IMR-90 (cell line): ENCODE data around the gene CRACDL. TPM values are rescaled to one million over a fixed set of nuclear protein-coding genes. Genes with fewer than 3 reads are reported as not detected.

Source experiments
- ATAC-seq: fragments of 200-7000 bp; cut with Tn5 transposase; 2 replicates; pipeline ENCODE4 v1.9.1; 2020; ENCODE audit warnings: low read depth, mild to moderate bottlenecking, moderate library complexity
- BruUV-seq: library from RNA; stranded (reverse); fragments of 400-500 nt; replicated peaks from 2 replicates; lab custom pipeline; 2021; lab: Mats Ljungman, UMichigan
- CTCF ChIA-PET: fragments of 300-600 bp; formaldehyde crosslinking; extraction: SDS; loops from one replicate; lab custom pipeline; 2021; ENCODE audit warnings: antibody characterized with exemption; lab: Yijun Ruan, JAX
- POLR2A ChIA-PET: fragments of 300-600 bp; sonication (Branson Sonifier 250); formaldehyde crosslinking; loops from one replicate; lab custom pipeline; 2022; ENCODE audit warnings: antibody characterized with exemption; ENCODE audit not compliant: unreplicated experiment; lab: Charles Lee
- DNase-seq: peaks from one replicate; pipeline ENCODE4 v3.0.0; 2013
- H2AFZ ChIP-seq: replicated peaks from 2 replicates; pipeline ENCODE3; 2013; ENCODE audit warnings: low read length, mild to moderate bottlenecking; ENCODE audit not compliant: poor library complexity
- H2AK5ac ChIP-seq: 2 replicates; pipeline ENCODE4 v1.6.1; 2013; ENCODE audit warnings: low read depth, low read length, inconsistent platforms
- H2AK9ac ChIP-seq: replicated peaks from 2 replicates; pipeline ENCODE3; 2013; ENCODE audit warnings: mild to moderate bottlenecking, low read depth, low read length, moderate library complexity; ENCODE audit not compliant: poor library complexity
- H2BK120ac ChIP-seq: 2 replicates; pipeline ENCODE4 v1.6.1; 2013; ENCODE audit warnings: low read depth, low read length, inconsistent platforms
- H2BK15ac ChIP-seq: 3 replicates; pipeline ENCODE4 v1.6.1; 2013; ENCODE audit warnings: low read depth, low read length, inconsistent platforms
- H2BK20ac ChIP-seq: 2 replicates; pipeline ENCODE4 v1.6.1; 2013; ENCODE audit warnings: low read depth, mild to moderate bottlenecking, inconsistent platforms, low read length, moderate library complexity
- H2BK5ac ChIP-seq: 2 replicates; pipeline ENCODE4 v1.6.1; 2013; ENCODE audit warnings: mild to moderate bottlenecking, low read depth, low read length, inconsistent platforms; ENCODE audit not compliant: poor library complexity, severe bottlenecking
- H3K14ac ChIP-seq: replicated peaks from 2 replicates; pipeline ENCODE4 v1.6.1; 2013; ENCODE audit warnings: low read depth, low read length, inconsistent platforms
- H3K18ac ChIP-seq: 2 replicates; pipeline ENCODE4 v1.6.1; 2013; ENCODE audit warnings: low read depth, low read length, control low read depth
- H3K23ac ChIP-seq: 2 replicates; pipeline ENCODE4 v1.6.1; 2013; ENCODE audit warnings: low read depth, low read length, inconsistent platforms
- H3K27ac ChIP-seq: 2 replicates; pipeline ENCODE4 v1.5.1; 2013; ENCODE audit warnings: mild to moderate bottlenecking, control low read depth, low read length; ENCODE audit not compliant: insufficient read depth
- H3K27me3 ChIP-seq: 2 replicates; pipeline ENCODE4 v1.6.1; 2013; ENCODE audit warnings: low read length; ENCODE audit not compliant: control insufficient read depth, insufficient read depth
- H3K36me3 ChIP-seq: 2 replicates; pipeline ENCODE4 v1.6.1; 2013; ENCODE audit warnings: low read length, mixed read lengths; ENCODE audit not compliant: control insufficient read depth, insufficient read depth
- H3K4ac ChIP-seq: 2 replicates; pipeline ENCODE4 v1.6.1; 2013; ENCODE audit warnings: low read depth, low read length, inconsistent platforms
- H3K4me1 ChIP-seq: 2 replicates; pipeline ENCODE4 v1.6.1; 2013; ENCODE audit warnings: low read length, mixed read lengths; ENCODE audit not compliant: control insufficient read depth, insufficient read depth
- H3K4me2 ChIP-seq: 2 replicates; pipeline ENCODE4 v1.6.1; 2013; ENCODE audit warnings: low read depth, mild to moderate bottlenecking, control low read depth, low read length, moderate library complexity
- H3K4me3 ChIP-seq: 2 replicates; pipeline ENCODE4 v1.5.1; 2013; ENCODE audit warnings: low read depth, mild to moderate bottlenecking, control low read depth, low read length, moderate library complexity; ENCODE audit not compliant: insufficient read depth
- H3K56ac ChIP-seq: 2 replicates; pipeline ENCODE4 v1.6.1; 2013; ENCODE audit warnings: low read length, inconsistent platforms; ENCODE audit not compliant: insufficient read depth; ENCODE audit errors: extremely low read depth
- H3K79me1 ChIP-seq, 2 experiments: 2 replicates each; pipeline ENCODE4 v1.6.1; 2013; ENCODE audit warnings: low read length in 2 of 2, inconsistent platforms in 1 of 2, low read depth in 1 of 2
- H3K9ac ChIP-seq: 2 replicates; pipeline ENCODE4 v1.6.1; 2013; ENCODE audit warnings: low read depth, low read length, control low read depth
- H3K9me1 ChIP-seq: 2 replicates; pipeline ENCODE4 v1.6.1; 2013; ENCODE audit warnings: low read length, inconsistent platforms; ENCODE audit not compliant: insufficient read depth
- H3K9me3 ChIP-seq: 2 replicates; pipeline ENCODE4 v1.6.1; 2013; ENCODE audit warnings: low read length; ENCODE audit not compliant: control insufficient read depth, insufficient read depth
- H4K20me1 ChIP-seq: 2 replicates; pipeline ENCODE4 v1.6.1; 2013; ENCODE audit warnings: low read length, inconsistent platforms; ENCODE audit not compliant: insufficient read depth
- H4K5ac ChIP-seq: 2 replicates; pipeline ENCODE4 v1.6.1; 2013; ENCODE audit warnings: mild to moderate bottlenecking, low read depth, low read length, control low read depth
- H4K8ac ChIP-seq, 2 experiments: 2 replicates each; pipeline ENCODE4 v1.6.1; 2013; ENCODE audit warnings: low read depth in 2 of 2, low read length in 2 of 2, control low read depth in 1 of 2, inconsistent platforms in 1 of 2
- H4K91ac ChIP-seq: 2 replicates; pipeline ENCODE4 v1.6.1; 2013; ENCODE audit warnings: low read depth, low read length, inconsistent platforms; ENCODE audit not compliant: insufficient read depth
- BHLHE40 ChIP-seq: fragments of 150-350 bp; IDR thresholded peaks from 2 replicates; pipeline ENCODE4 v1.6.1; 2016; ENCODE audit warnings: mild to moderate bottlenecking, low read depth, low read length
- CEBPB ChIP-seq: IDR thresholded peaks from 2 replicates; pipeline ENCODE4 v1.6.1; 2012; ENCODE audit warnings: low read depth, low read length, improper control_type of control experiment
- CTCF ChIP-seq: conservative IDR thresholded peaks from 2 replicates; pipeline ENCODE4 v1.5.1; 2012; ENCODE audit warnings: mild to moderate bottlenecking, low read depth, low read length, improper control_type of control experiment
- MAFK ChIP-seq: IDR thresholded peaks from 2 replicates; pipeline ENCODE4 v1.6.1; 2012; ENCODE audit warnings: low read depth, low read length, improper control_type of control experiment
- MAZ ChIP-seq: IDR thresholded peaks from 2 replicates; pipeline ENCODE4 v1.6.1; 2012; ENCODE audit warnings: low read depth, mild to moderate bottlenecking, low read length, improper control_type of control experiment, moderate library complexity, borderline replicate concordance
- MXI1 ChIP-seq: IDR thresholded peaks from 2 replicates; pipeline ENCODE4 v1.6.1; 2012; ENCODE audit warnings: low read depth, mild to moderate bottlenecking, low read length, moderate library complexity, borderline replicate concordance
- POLR2A ChIP-seq: IDR thresholded peaks from 2 replicates; pipeline ENCODE4 v1.6.1; 2012; ENCODE audit warnings: mild to moderate bottlenecking, low read depth, low read length
- RAD21 ChIP-seq: IDR thresholded peaks from 2 replicates; pipeline ENCODE4 v1.6.1; 2012; ENCODE audit warnings: low read length, improper control_type of control experiment
- RCOR1 ChIP-seq: IDR thresholded peaks from 2 replicates; pipeline ENCODE4 v1.6.1; 2012; ENCODE audit warnings: mild to moderate bottlenecking, low read length, improper control_type of control experiment; ENCODE audit not compliant: insufficient replicate concordance
- USF2 ChIP-seq: fragments of 150-350 bp; IDR thresholded peaks from 2 replicates; pipeline ENCODE4 v1.6.1; 2017; ENCODE audit warnings: mild to moderate bottlenecking, antibody characterized with exemption, low read length, low read depth
- WGBS, 2 experiments: methylation state at CpG; one replicate each; pipeline versions ENCODE4 v1.1.5 to v1.1.7; 2013; ENCODE audit warnings: missing lambda C conversion rate in 2 of 2; ENCODE audit not compliant: insufficient read length in 1 of 2; ENCODE audit errors: extremely low coverage in 2 of 2; 5-methylcytosine and 5-hydroxymethylcytosine counted together
- dilution Hi-C: fragments of 300-500 bp; cut with HindIII; formaldehyde crosslinking; loops from one replicate; pipeline ENCODE4 v1.14.3; 2018; ENCODE audit warnings: low sequenced_read_pairs; ENCODE audit not compliant: unreplicated experiment
- in situ Hi-C: fragments of 300-500 bp; cut with MboI; formaldehyde crosslinking; loops from 3 replicates; pipeline ENCODE4 v1.14.3; 2019; ENCODE audit warnings: low sequenced_read_pairs, inconsistent platforms, mixed read lengths
- intact Hi-C: fragments of 100-400 bp; cut with micrococcal nuclease; formaldehyde crosslinking; loops from 2 replicates; pipeline ENCODE4 v1.10.0; 2022
- polyA plus RNA-seq, 3 experiments: library from polyadenylated mRNA; depleted of rRNA; stranded (reverse); fragments of >200 nt; gene quantifications; 2 replicates each; pipeline ENCODE4 v1.2.3, GENCODE V29; 2012; ENCODE audit warnings: low replicate concordance in 1 of 3
- total RNA-seq: library from RNA; depleted of rRNA; stranded (reverse); fragments of >200 nt; gene quantifications from 2 replicates; pipeline ENCODE4 v1.2.3, GENCODE V29; 2012

The CRACDL gene
- total and polyA plus RNA-seq, 2 of the 4 experiments (the other 2 are of a cell fraction) = not detected

- H3K9me3 ChIP-seq = no peaks in the 10 kb centered on the region
- H3K56ac ChIP-seq = no peak overlapping the region
- ATAC-seq (no peak), DNase-seq (no peak)
- in situ Hi-C loops = no loop called here
- H3K36me3 ChIP-seq = no peaks in the 10 kb centered on the region
- ChIA-PET POLR2A (no interaction called here), CTCF (no interaction called here)
- peaks cover 11% of the 10 kb centered on the region; the same call in 1 of the 2 replicates for H3K27me3 ChIP-seq
- H2BK20ac ChIP-seq = no peak overlapping the region
- H3K23ac ChIP-seq = no peak overlapping the region
- no peak overlapping the region for H4K8ac ChIP-seq
- no peak overlapping the region for H3K9ac ChIP-seq
- no peak overlapping the region for H3K4me2 ChIP-seq
- no peak overlapping the region for H2AFZ ChIP-seq
- H3K18ac ChIP-seq = no peak overlapping the region
- no peak overlapping the region for H2BK5ac ChIP-seq
- H4K91ac ChIP-seq = no peak overlapping the region
- no peaks in the 10 kb centered on the region for H3K9me1 ChIP-seq
- no TSS peak for BruUV-seq
- H3K4me3 ChIP-seq = no peak overlapping the region
- H3K14ac ChIP-seq = no peak overlapping the region
- no peak overlapping the region for H2BK120ac ChIP-seq
- dilution Hi-C loops = no loop called here
- H2AK5ac ChIP-seq = no peak overlapping the region
- H2BK15ac ChIP-seq = no peak overlapping the region
- no peak overlapping the region for H4K5ac ChIP-seq
- intact Hi-C loops = no loop called here
- H3K4ac ChIP-seq = no peak overlapping the region
- no peaks in the 10 kb centered on the region for H3K4me1 ChIP-seq
- 26% methylated on average over 4 of the region's 7 CpGs; no CpG with 5 or more reads in 1 of the 2 experiments for WGBS, 2 experiments
- H2AK9ac ChIP-seq = no peak overlapping the region
- TF ChIP-seq CTCF (no peak), MAZ (no peak), BHLHE40 (no peak), POLR2A (no peak), MXI1 (no peak), RAD21 (no peak), MAFK (no peak), CEBPB (no peak), RCOR1 (no peak), USF2 (no peak)
- H4K20me1 ChIP-seq = no peaks in the 10 kb centered on the region
- no peak overlapping the region for H3K27ac ChIP-seq
- no peaks in the 10 kb centered on the region for H3K79me1 ChIP-seq
These were observed 126.0 kb downstream of the CRACDL start for GRCh38 chr2:98809878-98810587.
